GM19328 (cell line): Measurements from ENCODE around the gene CELSR1.
A peak's percentile ranks its signal among the peaks of the same experiment; 100 is the strongest.
"Not testable (repeated sequence)": the region's sequence is repeated elsewhere in the genome, so short reads cannot be mapped to it uniquely, and the experiment has no call there.

Source experiments
- ATAC-seq: cut with Tn5 transposase; IDR thresholded peaks from one replicate; pipeline ENCODE4 v1.9.1; 2021; ENCODE audit warnings: mild to moderate bottlenecking, moderate library complexity; ENCODE audit not compliant: unreplicated experiment

CELSR1 gene

DNA sequence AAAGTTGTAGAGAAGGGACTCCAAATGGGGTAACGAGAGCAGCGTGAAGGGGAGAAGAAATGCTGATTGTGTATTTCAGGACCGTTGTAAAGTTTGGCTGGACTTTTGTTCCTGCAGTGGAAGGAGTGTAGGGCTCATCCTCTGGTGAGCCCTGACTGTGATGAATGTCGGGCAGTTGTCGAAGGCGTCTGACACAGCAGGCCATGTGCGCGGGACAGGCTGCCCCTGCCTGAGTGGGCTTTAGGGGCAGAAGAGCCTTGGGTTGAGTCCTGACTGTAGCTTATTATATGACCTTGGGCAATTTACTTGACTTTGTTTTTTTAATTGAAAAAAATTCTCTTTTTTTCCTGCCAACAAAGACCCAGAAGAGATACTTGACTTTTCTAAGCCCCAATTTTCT lies 198.8 kb downstream of the CELSR1 start:
- ATAC-seq = no peak

DNA sequence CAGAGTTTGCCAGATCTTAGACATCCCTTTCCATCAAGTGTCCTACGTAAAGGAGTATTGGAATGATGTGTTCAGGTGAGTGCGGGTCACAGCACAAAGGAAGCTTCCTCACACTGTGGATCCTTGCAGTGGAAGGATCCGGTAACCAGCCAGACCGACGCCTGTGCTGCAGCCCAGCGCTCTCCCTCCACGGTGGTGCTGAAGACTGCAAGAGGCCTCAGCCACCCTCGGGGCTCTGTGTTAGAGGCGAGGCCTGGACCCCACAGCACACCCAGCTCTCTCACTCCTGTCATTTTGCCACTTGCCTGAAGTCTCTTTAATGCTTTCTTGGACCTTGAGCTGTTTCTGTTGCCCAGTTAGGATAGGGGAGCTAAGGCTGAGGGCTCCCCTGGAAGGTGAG lies 199.6 kb downstream of the CELSR1 start:
- ATAC-seq = no peak

DNA sequence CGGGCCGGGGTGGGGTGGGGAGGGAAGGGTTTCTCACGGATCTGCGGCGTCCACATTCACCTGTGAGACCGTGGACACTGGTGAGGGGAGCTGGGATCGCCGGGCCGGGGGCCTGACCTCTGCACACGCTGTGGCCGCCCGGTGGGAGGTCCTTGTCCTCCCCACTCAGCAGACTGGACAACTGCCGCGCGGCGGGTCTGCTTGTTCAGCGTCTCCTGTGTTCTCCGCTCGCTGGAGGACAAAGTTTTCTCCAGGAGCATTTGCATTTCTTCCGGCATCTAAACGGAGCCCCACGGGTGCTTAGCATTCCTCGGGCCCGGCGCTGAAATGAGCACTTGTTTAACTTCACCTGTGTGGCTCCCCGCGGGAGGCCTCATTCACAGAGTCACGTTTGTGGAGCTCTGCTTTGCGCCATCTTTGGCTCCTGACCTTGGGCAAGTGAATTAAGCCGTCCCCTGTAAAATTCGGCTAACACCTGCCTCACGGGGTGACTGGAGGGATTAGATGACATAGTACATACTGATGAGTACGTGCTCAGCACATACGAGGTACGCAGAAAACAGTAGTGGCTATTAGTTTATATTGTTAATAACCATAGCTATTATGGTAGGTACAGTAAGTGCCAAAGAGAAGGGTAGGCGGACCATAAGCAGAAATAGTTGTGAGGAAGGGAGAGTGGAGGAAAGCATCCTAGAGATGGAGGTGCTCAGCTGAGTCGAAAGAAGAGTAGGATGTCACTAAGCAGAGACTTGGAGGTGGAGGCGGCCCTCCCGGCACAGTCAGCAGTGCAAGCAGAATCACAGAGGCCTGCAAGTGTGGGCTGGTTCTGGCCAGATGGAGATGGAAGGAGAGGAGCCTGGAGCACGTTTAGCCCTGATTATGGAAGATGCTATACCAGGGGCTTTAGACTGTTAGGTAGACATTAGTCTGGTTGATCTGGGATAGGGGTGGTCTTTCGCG lies 201.0 kb downstream of the CELSR1 start:
- no peak for ATAC-seq

DNA sequence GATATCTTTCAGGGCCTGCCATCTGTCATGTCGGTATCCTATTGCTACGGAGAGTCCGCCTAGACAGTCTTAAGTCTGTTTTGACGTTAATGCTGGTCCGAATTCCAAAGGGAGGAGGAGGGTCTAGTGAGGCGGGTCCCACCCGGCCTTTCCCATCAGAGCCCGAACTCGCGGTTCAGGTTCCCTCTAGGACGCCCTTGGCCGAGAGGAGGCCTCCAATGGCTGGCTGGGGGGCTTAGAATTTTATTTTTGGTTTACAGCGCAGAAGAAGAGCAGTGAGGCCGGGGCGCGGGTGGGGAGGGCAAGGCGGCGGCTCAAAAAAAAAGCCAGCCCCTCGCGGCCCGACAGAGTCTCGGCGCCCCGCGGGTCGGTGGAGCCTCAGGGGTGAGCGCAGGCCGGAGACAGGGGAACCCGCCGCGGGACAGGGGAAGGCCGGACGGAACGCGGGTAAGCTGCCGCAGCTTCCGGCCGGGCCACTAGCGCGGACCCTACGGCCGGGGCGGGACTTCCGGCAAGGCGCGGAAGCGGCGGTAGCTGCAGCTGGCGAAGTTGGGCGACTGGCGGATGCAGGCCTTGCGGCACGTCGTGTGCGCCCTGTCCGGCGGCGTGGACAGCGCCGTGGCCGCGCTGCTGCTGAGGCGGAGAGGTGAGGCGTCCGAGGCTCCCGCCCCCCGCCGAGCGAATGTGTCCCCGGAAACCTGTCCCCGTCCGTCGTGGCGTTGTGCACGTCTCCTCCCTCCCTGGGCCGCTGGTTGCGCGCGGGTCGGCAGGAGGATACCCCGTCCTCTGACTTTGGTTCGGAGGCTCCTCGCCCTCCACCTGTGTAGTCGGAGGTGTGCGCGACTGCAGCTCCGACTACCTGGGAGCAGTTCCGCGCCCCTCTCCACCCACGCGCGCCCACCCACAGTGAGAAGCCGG lies 202.0 kb downstream of the CELSR1 start, which contains the start of gene TRMU:
TSS of gene TRMU (plus strand) at position 514 of the 918 bp plus-strand sequence. CDS start at position 565, 51 bp downstream.
- peak; percentile 66 for ATAC-seq

DNA sequence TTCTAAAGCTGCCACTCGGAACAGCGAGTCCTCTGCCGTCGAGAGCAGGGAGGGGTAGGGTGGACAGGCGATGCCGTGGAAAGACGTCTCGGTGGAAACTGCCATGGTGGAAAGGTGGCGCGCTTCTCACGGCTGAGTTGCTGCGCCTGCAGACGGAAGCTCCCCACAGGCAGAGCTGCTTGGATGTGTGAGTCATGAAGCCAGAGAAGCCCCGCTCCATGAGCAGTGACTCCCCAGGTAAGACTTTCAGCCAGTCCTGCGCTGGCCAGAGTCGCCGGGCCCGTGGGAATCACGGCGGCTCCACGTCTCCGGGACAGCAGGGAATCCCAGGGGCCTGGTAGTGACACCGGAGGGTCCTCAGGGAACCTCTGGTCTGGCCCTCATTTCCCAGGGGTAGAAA lies 205.9 kb downstream of the CELSR1 start:
- no peak for ATAC-seq

DNA sequence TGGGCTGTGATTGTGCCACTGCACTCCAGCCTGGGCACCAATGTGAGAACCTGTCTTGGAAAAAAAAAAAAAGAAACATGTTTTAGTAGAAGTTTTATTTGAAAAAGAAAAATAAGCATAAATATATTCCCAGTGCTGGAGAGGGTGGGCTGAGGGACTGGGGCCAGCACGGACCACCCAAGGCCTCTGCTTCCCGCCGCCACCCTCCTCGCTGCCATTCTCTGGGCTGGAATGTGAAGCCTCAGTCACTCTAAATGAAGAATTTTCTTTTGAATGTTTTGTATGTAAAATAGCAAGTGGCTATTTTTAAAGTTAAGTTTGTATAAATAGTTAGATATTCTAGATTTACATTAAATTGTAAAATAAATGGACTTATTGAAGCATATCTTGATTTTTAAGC lies 207.0 kb downstream of the CELSR1 start:
- ATAC-seq = no peak

DNA sequence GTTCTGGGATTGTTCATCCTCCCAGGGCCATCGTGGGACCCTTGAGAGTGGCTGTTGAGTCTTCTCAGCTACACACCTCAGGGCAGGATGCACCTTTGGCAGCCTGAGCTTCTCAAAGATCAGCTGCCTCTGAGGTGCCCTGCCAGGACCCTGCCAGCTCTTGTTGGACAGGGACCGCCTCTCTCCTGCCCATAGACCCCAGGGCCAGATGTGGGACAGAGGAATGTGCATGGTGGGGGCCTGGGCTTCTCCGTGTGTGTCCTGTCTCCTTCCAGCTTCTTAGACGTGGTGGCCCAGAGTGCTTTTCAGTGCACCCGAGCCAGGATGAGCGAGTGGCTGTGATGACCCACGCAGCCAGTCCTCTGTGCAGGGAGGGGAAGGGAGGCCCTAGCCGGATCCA lies 207.8 kb downstream of the CELSR1 start:
- no peak for ATAC-seq

DNA sequence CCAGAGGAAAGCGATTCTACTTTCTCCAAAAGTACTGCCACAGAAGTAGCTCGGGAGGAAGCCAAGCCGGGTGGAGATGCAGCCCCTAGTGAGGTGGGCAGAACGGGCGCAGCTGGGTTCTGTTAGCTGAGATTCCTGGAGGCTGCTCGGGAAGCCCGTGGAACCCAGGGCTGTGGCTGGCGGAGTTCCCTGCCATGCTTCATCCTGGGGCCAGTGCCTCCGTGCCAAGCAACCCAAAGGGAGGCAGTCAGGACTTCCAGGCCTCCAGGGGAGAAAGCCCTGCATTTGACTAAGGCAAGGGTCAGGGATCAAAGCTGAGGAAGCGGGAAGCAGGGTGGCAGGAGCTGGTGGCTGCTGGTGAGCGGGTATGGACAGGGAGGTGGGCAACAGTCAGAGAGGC lies 208.6 kb downstream of the CELSR1 start:
- no peak for ATAC-seq

DNA sequence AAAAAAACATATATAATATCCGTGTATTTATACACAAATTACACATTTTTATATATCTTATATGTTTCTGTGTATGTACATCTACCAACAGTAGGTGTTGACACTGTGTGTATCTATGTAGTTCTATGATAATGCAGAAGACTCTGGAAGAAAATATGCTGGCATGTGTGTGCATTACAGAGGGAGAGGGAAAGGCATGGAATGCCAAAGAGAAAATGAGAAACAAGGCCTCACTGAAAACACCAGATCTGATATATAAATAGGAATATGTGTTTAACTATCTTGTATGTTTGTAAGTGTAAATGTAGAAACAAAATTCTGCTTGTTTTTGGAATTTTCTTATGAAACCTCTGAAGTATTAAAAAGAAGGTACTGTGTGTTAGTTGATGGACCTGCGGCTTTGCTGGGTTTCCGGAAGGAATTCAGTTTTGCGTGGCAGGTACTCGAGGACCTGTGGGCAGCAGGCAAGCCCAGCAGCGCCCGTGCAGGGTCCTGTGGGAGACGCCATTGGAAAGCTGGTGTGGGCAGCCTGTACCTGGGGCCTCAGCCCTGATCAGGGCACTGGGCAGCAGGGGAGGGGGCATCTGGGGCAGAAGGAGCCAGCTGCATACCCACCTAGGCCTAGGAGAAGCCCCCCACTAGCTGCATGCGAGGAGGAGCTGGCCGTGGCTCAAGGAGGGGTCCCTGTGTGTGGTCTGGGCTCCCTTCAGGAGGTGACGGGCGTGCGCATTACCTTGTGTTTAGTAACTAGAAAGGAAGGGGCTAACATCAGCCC lies 209.5 kb downstream of the CELSR1 start:
- ATAC-seq = no peak

DNA sequence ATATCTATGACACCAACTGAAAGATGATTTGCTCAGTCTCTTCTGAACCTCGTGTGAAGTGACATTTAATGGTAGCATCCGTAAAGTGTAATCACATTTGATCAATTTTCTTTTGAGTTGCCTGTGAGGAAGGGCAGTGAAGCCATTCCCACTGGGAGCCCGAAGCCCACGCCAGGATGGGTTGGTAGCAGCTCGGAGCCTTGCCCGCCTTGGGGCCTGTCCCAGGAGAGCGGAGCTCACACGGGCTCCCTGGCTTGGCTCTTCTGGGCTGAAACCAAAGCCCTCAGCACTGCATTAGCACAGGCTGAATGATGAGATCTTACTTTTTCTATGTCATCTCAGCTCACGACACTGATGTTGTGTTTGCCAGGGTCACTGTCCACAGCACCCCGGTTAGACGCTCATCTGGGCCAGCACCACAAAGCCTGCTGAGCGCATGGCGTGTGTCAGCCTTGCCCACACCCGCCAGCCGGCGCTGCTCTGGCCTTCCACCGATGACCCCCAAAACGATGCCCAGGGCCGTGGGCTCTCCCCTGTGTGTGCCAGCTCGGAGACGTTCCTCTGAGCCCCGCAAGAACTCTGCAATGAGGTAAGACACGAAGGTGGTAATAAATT lies 211.2 kb downstream of the CELSR1 start:
- no peak for ATAC-seq

DNA sequence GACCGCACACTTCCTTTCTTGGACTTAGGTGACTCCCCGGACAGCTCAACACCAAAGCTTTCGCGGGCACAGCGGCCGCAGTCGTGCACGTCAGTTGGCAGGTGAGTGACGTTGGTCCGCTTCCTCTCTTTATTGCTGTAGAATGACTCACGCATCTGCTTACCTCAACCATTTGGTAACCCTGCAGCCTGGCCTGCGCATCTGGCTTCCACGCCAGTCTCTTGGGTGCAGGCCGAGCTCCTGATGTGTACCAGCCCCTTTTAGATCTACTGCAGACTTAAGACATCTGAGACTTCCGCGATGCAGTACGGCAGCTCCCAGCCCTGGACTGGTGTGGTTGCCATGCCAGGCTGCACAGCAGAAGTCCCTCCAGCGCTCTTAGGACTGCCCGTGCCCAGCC lies 214.3 kb downstream of the CELSR1 start:
- no peak for ATAC-seq

DNA sequence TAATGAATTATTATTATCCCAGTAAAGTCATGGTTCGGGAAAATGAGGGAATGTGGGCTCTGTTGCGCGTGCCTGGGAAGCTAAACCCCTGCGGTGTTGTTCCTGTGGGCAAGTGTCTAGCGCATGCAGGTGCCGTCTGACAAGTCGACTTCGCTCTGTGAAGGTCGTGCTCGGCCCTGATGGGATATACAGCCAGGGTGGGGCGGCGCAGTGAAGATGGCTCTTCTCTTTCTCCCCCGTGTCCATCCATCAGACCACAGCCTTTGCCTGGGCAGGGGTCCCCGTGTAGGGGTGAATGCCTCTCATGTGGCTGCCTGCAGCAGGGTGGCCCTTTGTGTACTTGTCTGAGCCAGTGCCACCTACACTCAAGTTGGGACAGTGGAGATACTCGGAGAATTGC lies 214.7 kb downstream of the CELSR1 start:
- ATAC-seq = no peak

DNA sequence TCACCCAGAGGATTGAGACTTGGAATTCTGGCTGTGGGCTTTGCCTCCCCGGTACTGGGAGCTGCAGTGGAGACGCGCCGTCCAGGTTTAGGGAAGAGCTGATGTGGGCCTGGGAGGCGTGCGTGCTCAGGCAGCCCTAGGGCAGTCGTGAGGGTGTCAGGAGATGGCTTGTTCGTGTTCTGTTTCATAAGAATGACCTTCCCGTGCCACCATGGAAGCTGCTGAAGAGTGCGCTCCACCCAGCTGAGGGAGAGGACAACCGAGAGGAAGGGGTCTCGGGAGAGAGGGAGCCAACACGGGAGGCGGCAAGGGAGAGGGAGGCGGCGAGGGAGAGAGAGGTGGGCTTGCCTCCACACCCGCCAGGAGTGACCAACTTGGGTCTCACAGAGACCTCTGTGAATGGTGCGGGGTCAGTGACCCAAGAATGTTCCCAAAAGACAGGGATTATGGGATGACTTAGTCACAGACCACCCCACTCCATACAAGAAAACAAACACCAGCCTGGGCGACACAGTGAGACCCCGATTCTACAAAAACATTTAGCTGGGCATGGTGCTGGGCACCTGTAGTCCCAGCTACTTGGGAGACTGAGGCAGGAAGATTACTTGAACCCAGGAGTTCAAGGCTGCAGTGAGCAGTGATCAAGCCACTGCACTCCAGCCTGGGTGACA lies 216.6 kb downstream of the CELSR1 start:
- ATAC-seq = no peak

DNA sequence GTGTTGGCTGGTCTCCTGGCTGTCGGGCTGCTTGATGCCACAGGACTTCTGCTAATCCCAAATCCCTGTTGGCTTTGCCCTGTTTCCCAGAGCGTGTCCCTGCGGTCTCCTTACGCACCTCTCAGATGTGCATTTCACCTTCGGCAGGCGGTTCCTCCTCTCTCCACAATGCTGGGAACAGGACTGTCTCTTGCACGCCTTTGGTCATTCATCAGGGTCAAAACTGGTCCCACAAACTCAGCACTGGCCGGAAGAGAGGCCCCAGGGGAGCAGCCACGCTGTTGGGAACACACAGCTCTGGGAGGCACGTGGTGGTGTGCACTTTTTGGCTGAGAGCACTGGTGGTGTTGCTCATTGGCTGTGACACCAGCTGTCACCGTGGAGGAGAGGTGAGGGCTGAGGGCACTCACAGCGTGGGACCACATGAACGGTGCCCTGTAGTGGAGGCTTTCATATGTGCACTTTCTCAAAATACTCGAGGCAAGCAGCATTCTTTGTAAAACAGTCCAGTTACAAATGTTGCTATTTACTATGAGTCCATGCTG lies 217.2 kb downstream of the CELSR1 start:
- no peak for ATAC-seq

DNA sequence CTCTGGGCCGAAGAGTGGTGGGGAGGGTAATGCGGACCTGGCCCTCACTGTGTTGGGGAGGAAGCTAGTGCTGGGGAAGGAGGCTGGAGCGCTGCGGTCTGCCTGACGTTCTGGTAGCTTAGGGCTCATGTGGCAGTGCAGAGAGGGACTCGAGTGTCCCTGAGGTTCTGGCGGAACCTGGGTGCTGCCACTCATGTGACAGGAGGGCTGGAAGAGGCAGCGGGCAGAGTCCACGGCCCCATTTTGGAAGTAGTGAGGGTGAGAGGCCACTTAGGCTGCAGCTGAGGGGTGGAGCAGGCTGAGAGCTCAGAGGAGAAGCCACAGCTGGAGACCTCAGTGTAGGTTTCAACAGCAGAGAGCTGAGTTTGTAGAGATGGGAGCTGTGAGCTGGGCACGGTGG lies 218.1 kb downstream of the CELSR1 start:
- ATAC-seq = no peak

DNA sequence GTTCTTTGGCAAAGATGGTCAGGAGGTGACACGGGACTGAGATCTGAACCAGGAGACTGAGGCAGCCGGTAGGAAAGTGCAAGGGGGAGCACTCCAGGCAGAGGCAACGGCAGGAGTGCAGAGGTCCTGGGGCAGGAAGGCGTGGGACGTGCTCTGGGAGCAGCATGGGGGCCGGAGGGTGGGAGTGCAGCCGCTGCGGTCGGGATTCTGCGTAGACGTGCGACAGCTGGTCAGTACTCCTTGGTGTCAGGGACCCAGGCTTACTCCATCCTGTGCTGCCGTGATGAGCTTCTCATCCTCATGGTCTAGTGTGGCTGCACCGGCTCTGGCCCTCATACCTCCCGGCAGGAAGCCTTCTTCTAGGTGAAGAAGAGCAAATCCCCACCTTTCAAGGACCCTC lies 218.8 kb downstream of the CELSR1 start:
- no peak for ATAC-seq

DNA sequence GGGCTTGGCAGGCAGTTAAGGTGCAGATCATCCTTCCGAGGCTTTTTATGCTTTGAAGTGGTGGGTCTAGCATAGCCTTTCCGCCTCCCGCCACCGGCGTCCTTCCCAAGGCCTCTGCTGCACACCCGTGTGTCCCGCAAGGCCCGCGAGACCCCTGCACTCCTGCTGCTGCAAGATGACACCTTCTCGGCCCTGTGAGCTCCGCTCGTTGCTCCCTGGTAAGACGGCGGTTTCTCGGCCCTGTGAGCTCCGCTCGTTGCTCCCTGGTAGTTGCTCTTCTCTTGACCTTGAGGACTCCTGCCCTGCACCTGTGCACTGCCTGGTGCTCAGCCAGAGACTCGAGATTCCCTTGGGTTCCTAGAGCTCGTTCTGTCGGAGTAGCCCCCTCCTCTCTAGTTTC lies 219.8 kb downstream of the CELSR1 start:
- no peak for ATAC-seq

DNA sequence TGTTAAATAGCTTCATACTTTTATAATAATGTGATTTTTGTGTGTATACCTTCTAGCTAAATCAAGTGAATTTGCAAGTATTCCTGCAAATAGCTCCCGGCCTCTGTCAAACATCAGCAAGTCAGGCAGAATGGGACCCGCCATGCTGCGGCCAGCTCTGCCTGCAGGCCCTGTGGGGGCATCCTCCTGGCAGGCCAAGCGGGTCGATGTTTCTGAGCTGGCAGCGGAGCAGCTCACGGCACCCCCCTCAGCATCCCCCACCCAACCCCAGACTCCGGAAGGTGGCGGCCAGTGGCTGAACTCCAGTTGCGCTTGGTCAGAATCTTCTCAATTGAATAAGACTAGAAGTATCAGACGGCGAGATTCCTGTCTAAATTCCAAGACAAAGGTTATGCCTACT lies 221.4 kb downstream of the CELSR1 start:
- no peak for ATAC-seq

DNA sequence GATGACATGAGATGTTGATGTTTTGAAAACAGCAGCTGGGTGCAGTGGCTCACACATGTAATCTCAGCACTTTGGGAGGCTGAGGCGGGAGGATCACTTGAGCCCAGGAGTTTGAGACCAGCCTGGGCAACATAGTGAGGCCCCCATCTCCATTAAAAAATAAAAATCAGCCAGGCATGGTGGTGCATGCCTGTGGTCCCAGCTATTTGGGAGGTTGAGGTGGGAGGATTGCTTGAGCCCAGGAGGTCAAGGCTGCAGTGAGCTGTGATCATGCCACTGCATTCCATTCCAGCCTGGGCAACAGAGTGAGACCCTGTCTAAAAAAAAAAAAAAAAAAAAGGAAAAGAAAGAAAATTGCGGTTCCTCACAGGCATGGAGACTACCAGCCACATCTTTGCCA lies 224.6 kb downstream of the CELSR1 start:
- ATAC-seq = not testable (repeated sequence)

DNA sequence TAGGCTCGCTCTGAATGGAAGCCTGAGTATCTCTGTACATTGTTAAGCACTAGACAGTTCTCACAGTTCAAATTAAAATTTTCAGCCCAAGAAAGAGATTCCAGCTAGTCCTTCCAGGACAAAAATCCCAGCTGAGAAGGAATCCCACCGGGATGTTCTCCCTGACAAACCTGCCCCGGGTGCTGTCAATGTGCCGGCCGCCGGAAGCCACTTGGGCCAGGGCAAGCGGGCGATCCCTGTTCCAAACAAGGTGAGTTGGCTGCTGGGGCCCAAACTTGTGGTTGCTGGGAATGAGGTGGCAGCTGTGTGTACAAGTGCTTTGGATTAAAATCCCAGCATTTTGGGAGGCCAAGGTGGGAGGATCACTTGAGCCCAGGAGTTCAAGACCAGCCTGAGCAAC lies 225.4 kb downstream of the CELSR1 start:
- no peak for ATAC-seq
